ENCODE data around the gene LINC00632.
A peak's percentile ranks its signal among the peaks of the same experiment; 100 is the strongest.

- peak; percentile 36 for TF ChIP-seq CTCF (IDR thresholded peaks at IDR 0.05; ENCODE audit: borderline replicate concordance, extremely low read depth, low read length, poor library complexity, severe bottlenecking)
- no peak for TF ChIP-seq EZH2 (IDR thresholded peaks at IDR 0.05; ENCODE audit: borderline replicate concordance, low read depth, low read length, severe bottlenecking)
Measured at GRCh38 chrX:140701480-140701879, 8.1 kb upstream of the LINC00632 start.

Data from DND-41 (cell line).